Breast epithelium (tissue), 3 donors: ENCODE results near the gene ELL.

Source experiments
- CTCF ChIP-seq, 3 donors: fragments of 450-650 bp; IDR thresholded peaks; one replicate each; pipeline ENCODE4 v1.5.1; 2016 to 2017; ENCODE audit warnings: antibody characterized with exemption in 3 of 3, mild to moderate bottlenecking in 3 of 3, moderate library complexity in 3 of 3
- POLR2A ChIP-seq: fragments of 450-650 bp; IDR thresholded peaks from one replicate; pipeline ENCODE4 v1.6.1; 2016; ENCODE audit warnings: antibody characterized with exemption, mild to moderate bottlenecking, moderate library complexity
- POLR2AphosphoS5 ChIP-seq, 3 donors: sonication (generic); formaldehyde crosslinking; IDR thresholded peaks; one replicate each; pipeline ENCODE4 v1.6.1; 2017; ENCODE audit warnings: antibody characterized with exemption in 3 of 3

GRCh38 chr19:18473003-18473705, 48.7 kb downstream of the ELL start:
- TF ChIP-seq CTCF (IDR thresholded peaks at IDR 0.05) (no peak), POLR2A (no peak), POLR2AphosphoS5 (IDR thresholded peaks at IDR 0.05) (no peak)
